HepG2 (cell line): Measurements from ENCODE around the gene OSBPL1A. TPM values are rescaled to one million over a fixed set of nuclear protein-coding genes. Genes with fewer than 3 reads are reported as not detected.

Source experiments
- ARID4A ChIP-seq: sonication (generic); formaldehyde crosslinking; IDR thresholded peaks from 2 replicates; pipeline ENCODE4 v1.5.0; 2020; ENCODE audit warnings: mild to moderate bottlenecking, missing genetic modification reagents, borderline replicate concordance
- CHCHD3 ChIP-seq: sonication (generic); formaldehyde crosslinking; IDR thresholded peaks from 2 replicates; pipeline ENCODE4 v1.8.0; 2022; ENCODE audit warnings: mild to moderate bottlenecking, missing genetic modification reagents, moderate library complexity
- DNMT3B ChIP-seq: conservative IDR thresholded peaks from 2 replicates; pipeline ENCODE4 v1.6.1; 2016; ENCODE audit warnings: missing biosample characterization, control low read depth
- DR1 ChIP-seq: sonication (generic); formaldehyde crosslinking; IDR thresholded peaks from 2 replicates; pipeline ENCODE4 v1.8.0; 2021; ENCODE audit warnings: mild to moderate bottlenecking, missing genetic modification reagents, inconsistent platforms
- FOXJ3 ChIP-seq: sonication (generic); formaldehyde crosslinking; IDR thresholded peaks from 2 replicates; pipeline ENCODE4 v1.4.0; 2020; ENCODE audit warnings: missing genetic modification reagents, mild to moderate bottlenecking, borderline replicate concordance
- FOXK2 ChIP-seq: fragments of 450-650 bp; IDR thresholded peaks from 2 replicates; pipeline ENCODE4 v1.6.1; 2016
- KLF9 ChIP-seq: IDR thresholded peaks from 2 replicates; pipeline ENCODE4 v1.6.1; 2016; ENCODE audit warnings: low read depth
- MXD4 ChIP-seq: IDR thresholded peaks from 2 replicates; pipeline ENCODE4 v1.6.1; 2016; ENCODE audit warnings: mild to moderate bottlenecking, missing biosample characterization, missing genetic modification reagents
- MYNN ChIP-seq: sonication (generic); formaldehyde crosslinking; IDR thresholded peaks from 2 replicates; pipeline ENCODE4 v1.4.0; 2020; ENCODE audit warnings: mild to moderate bottlenecking, low read depth, missing genetic modification reagents
- NFKBIZ ChIP-seq: IDR thresholded peaks from 2 replicates; pipeline ENCODE4 v1.6.1; 2018; ENCODE audit warnings: missing genetic modification reagents, missing compliant biosample characterization
- SIX4 ChIP-seq: sonication (generic); formaldehyde crosslinking; IDR thresholded peaks from 2 replicates; pipeline ENCODE4 v1.4.0; 2020; ENCODE audit warnings: missing genetic modification reagents
- SP2 ChIP-seq: sonication (generic); formaldehyde crosslinking; IDR thresholded peaks from 2 replicates; pipeline ENCODE4 v1.5.1; 2020; ENCODE audit warnings: mild to moderate bottlenecking, missing genetic modification reagents
- SRSF9 ChIP-seq: fragments of 200-400 bp; formaldehyde crosslinking; IDR thresholded peaks from 2 replicates; pipeline ENCODE4 v1.6.1; 2018; ENCODE audit warnings: borderline replicate concordance, mild to moderate bottlenecking, low read depth, low read length; ENCODE audit not compliant: insufficient read depth, poor library complexity, severe bottlenecking
- TIGD3 ChIP-seq: sonication (generic); formaldehyde crosslinking; IDR thresholded peaks from 2 replicates; pipeline ENCODE4 v1.5.1; 2020; ENCODE audit warnings: mild to moderate bottlenecking, missing genetic modification reagents, borderline replicate concordance
- TSC22D2 ChIP-seq: sonication (generic); formaldehyde crosslinking; IDR thresholded peaks from 2 replicates; pipeline ENCODE4 v1.5.1; 2020; ENCODE audit warnings: missing genetic modification reagents, mild to moderate bottlenecking, borderline replicate concordance
- ZBTB7A ChIP-seq: sonication (generic); formaldehyde crosslinking; IDR thresholded peaks from 2 replicates; pipeline ENCODE4 v1.8.0; 2022; ENCODE audit warnings: mild to moderate bottlenecking, missing genetic modification reagents
- ZNF263 ChIP-seq: sonication (generic); formaldehyde crosslinking; IDR thresholded peaks from 2 replicates; pipeline ENCODE4 v1.4.0; 2020; ENCODE audit warnings: missing genetic modification reagents
- ZNF460 ChIP-seq: sonication (generic); formaldehyde crosslinking; IDR thresholded peaks from 2 replicates; pipeline ENCODE4 v1.5.1; 2020; ENCODE audit warnings: missing genetic modification reagents, mild to moderate bottlenecking, borderline replicate concordance
- ZNF496 ChIP-seq: sonication (generic); formaldehyde crosslinking; IDR thresholded peaks from 2 replicates; pipeline ENCODE4 v1.8.1; 2023; ENCODE audit warnings: mild to moderate bottlenecking, moderate library complexity, missing genetic modification reagents; ENCODE audit not compliant: insufficient replicate concordance
- ZNF878 ChIP-seq: sonication (generic); formaldehyde crosslinking; IDR thresholded peaks from 2 replicates; pipeline ENCODE4 v1.8.1; 2023; ENCODE audit warnings: mild to moderate bottlenecking, missing genetic modification reagents, moderate library complexity
- polyA plus RNA-seq, 8 experiments: library from polyadenylated mRNA; depleted of rRNA in 3 of 8; stranded (reverse) in 7 of 8; unstranded in 1 of 8; fragments of >200 nt; fragmentation: Illumina TruSeq in 4 of 8; extraction: Trizol in 4 of 8; gene quantifications; 2 replicates each; pipeline versions ENCODE4 v1.2.1 to v1.2.3, GENCODE V29; 2011 to 2016; ENCODE audit warnings: low read depth in 4 of 8, missing spikeins in 1 of 8, mixed read lengths in 1 of 8; ENCODE audit not compliant: insufficient read depth in 1 of 8
- total RNA-seq, 5 experiments: library from RNA; depleted of rRNA; stranded (reverse); fragments of >200 nt; fragmentation: Illumina TruSeq; extraction: Trizol; gene quantifications; 2 replicates each; pipeline ENCODE4 v1.2.3, GENCODE V29; 2016; ENCODE audit warnings: low read depth in 1 of 5
- TF ChIP-seq, protein P1 (sequence below): sonication (generic); formaldehyde crosslinking; IDR thresholded peaks from 2 replicates; pipeline ENCODE4 v1.5.1; 2020; ENCODE audit warnings: missing genetic modification reagents, mild to moderate bottlenecking, borderline replicate concordance
- TF ChIP-seq, protein P2 (sequence below): sonication (generic); formaldehyde crosslinking; IDR thresholded peaks from 2 replicates; pipeline ENCODE4 v1.5.1; 2020; ENCODE audit warnings: missing genetic modification reagents, mild to moderate bottlenecking, borderline replicate concordance

The OSBPL1A gene
- total and polyA plus RNA-seq, 2 of the 13 experiments (the other 11 are each of a cell fraction or from before 2014, with no cell fraction given), result 0.02 TPM; not detected in 1

GRCh38 chr18:24112874-24113615 lies 284.6 kb downstream of the OSBPL1A start (continued):
- TF ChIP-seq FOXJ3 (CRISPR knock-in tag) (peak; percentile 62), MYNN (CRISPR knock-in tag) (no peak), MXD4 (CRISPR knock-in tag) (peak; percentile 52; the same call in 1 of the 2 replicates), NFKBIZ (CRISPR knock-in tag) (0 out of 2 replicates have a peak, but pooled peaks have one; percentile 49), SP2 (CRISPR knock-in tag) (no peak), ZNF460 (CRISPR knock-in tag) (no peak; the same call in 1 of the 2 replicates), ZNF878 (CRISPR knock-in tag) (no peak), ZNF263 (no peak), SIX4 (0 out of 2 replicates have a peak, but pooled peaks have one; percentile 27), SRSF9 (no peak), FOXK2 (peak; percentile 38), TSC22D2 (CRISPR knock-in tag) (no peak), ZBTB7A (CRISPR knock-in tag) (no peak), ZNF496 (CRISPR knock-in tag) (no peak), ARID4A (CRISPR knock-in tag) (peak; percentile 76; the same call in 1 of the 2 replicates), CHCHD3 (CRISPR knock-in tag) (no peak), DNMT3B (CRISPR knock-in tag) (no peak), TIGD3 (CRISPR knock-in tag) (0 out of 2 replicates have a peak, but pooled peaks have one; percentile 52), DR1 (CRISPR knock-in tag) (no peak), KLF9 (CRISPR knock-in tag) (no peak)
- TF ChIP-seq, protein P1, sequence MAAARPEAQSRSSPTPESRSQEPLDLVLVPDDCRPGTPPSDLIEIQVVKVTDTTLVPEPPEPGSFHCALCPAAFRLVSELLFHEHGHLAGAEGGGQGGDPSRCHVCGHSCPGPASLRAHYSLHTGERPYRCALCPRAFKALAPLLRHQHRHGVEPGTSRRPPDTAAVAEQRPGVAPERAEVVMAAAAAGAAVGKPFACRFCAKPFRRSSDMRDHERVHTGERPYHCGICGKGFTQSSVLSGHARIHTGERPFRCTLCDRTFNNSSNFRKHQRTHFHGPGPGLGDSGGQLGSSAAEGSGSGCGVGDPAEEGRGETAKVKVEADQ (CRISPR knock-in tag), result no peak
- TF ChIP-seq, protein P2, sequence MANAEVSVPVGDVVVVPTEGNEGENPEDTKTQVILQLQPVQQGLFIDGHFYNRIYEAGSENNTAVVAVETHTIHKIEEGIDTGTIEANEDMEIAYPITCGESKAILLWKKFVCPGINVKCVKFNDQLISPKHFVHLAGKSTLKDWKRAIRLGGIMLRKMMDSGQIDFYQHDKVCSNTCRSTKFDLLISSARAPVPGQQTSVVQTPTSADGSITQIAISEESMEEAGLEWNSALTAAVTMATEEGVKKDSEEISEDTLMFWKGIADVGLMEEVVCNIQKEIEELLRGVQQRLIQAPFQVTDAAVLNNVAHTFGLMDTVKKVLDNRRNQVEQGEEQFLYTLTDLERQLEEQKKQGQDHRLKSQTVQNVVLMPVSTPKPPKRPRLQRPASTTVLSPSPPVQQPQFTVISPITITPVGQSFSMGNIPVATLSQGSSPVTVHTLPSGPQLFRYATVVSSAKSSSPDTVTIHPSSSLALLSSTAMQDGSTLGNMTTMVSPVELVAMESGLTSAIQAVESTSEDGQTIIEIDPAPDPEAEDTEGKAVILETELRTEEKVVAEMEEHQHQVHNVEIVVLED (CRISPR knock-in tag), result no peak
